GM03348 (cell line): ENCODE measurements around the gene NPEPPS.
A peak's percentile ranks its signal among the peaks of the same experiment; 100 is the strongest.

ENCODE experiments used
- DNase-seq: peaks from one replicate; pipeline ENCODE4 v3.0.0; 2012; ENCODE audit warnings: low spot score

The NPEPPS gene

GRCh38 chr17:47628014-47628566 lies 97.2 kb downstream of the NPEPPS start:
- no peak for DNase-seq

- no peak for DNase-seq
These were observed 98.9 kb downstream of the NPEPPS start for GRCh38 chr17:47629826-47630225.

GRCh38 chr17:47630614-47631013 lies 99.7 kb downstream of the NPEPPS start:
- DNase-seq, result no peak

GRCh38 chr17:47632991-47633390 lies 102.1 kb downstream of the NPEPPS start:
- DNase-seq, result no peak

- DNase-seq, result no peak
These were observed 103.1 kb downstream of the NPEPPS start for GRCh38 chr17:47633996-47634395.

GRCh38 chr17:47634870-47635269 lies 104.0 kb downstream of the NPEPPS start:
- DNase-seq, result no peak

- DNase-seq, result no peak
These were observed 104.8 kb downstream of the NPEPPS start for GRCh38 chr17:47635734-47636133.

- no peak for DNase-seq
These were observed 105.5 kb downstream of the NPEPPS start for GRCh38 chr17:47636273-47637030.

GRCh38 chr17:47638903-47639302 lies 108.0 kb downstream of the NPEPPS start:
- DNase-seq, result no peak

- DNase-seq, result no peak
These were observed 109.2 kb downstream of the NPEPPS start for GRCh38 chr17:47640076-47640475.

GRCh38 chr17:47641202-47641601 lies 110.3 kb downstream of the NPEPPS start:
- no peak for DNase-seq

GRCh38 chr17:47643116-47643515 lies 112.2 kb downstream of the NPEPPS start:
- DNase-seq, result no peak

GRCh38 chr17:47644324-47644723 lies 113.4 kb downstream of the NPEPPS start:
- DNase-seq, result no peak

- peak; percentile 97 for DNase-seq
These were observed 118.5 kb downstream of the NPEPPS start, which contains the start of gene KPNB1 for GRCh38 chr17:47649153-47649971. Gene KPNB1, plus strand, starts transcription at chr17:47649919. Its CDS starts 326 bp downstream, at chr17:47650245.

GRCh38 chr17:47649972-47650524 lies 119.1 kb downstream of the NPEPPS start:
- no peak for DNase-seq

- peak; percentile 96 for DNase-seq
These were observed 119.9 kb downstream of the NPEPPS start for GRCh38 chr17:47650525-47651522.

GRCh38 chr17:47651704-47652103 lies 120.8 kb downstream of the NPEPPS start:
- DNase-seq, result no peak

GRCh38 chr17:47652570-47652969 lies 121.7 kb downstream of the NPEPPS start:
- DNase-seq, result no peak

GRCh38 chr17:47653442-47653841 lies 122.5 kb downstream of the NPEPPS start:
- no peak for DNase-seq

- no peak for DNase-seq
These were observed 124.1 kb downstream of the NPEPPS start for GRCh38 chr17:47654991-47655390.

- no peak for DNase-seq
These were observed 129.2 kb downstream of the NPEPPS start for GRCh38 chr17:47660064-47660492.
